A673 (cell line): ENCODE results near the gene AP3S2. TPM values are rescaled to one million over a fixed set of nuclear protein-coding genes. Genes with fewer than 3 reads are reported as not detected.
"Not testable (repeated sequence)": the region's sequence is repeated elsewhere in the genome, so short reads cannot be mapped to it uniquely, and the experiment has no call there.

Experiments used
- BruUV-seq: library from RNA; stranded (reverse); fragments of 400-500 nt; replicated peaks from 2 replicates; lab custom pipeline; 2021; lab: Mats Ljungman, UMichigan
- CTCF ChIA-PET: fragments of 300-600 bp; sonication (Branson Sonifier 250); formaldehyde crosslinking; loops from one replicate; lab custom pipeline; 2022; ENCODE audit warnings: antibody characterized with exemption; lab: Charles Lee
- POLR2A ChIA-PET: fragments of 300-600 bp; sonication (Branson Sonifier 250); formaldehyde crosslinking; loops from one replicate; lab custom pipeline; 2022; ENCODE audit warnings: antibody characterized with exemption; ENCODE audit not compliant: low non-redundant PET; lab: Charles Lee
- DNase-seq: peaks from one replicate; pipeline ENCODE4 v3.0.0-alpha.2; 2015; ENCODE audit warnings: low spot score
- H3K27ac ChIP-seq: fragments of 200-600 bp; sonication (generic); 2 replicates; pipeline ENCODE4 v1.5.1; 2016; ENCODE audit warnings: mixed run types, low read depth, mild to moderate bottlenecking, mixed read lengths, antibody characterized with exemption, low read length; ENCODE audit not compliant: poor library complexity, severe bottlenecking
- H3K27me3 ChIP-seq: fragments of 200-600 bp; sonication (generic); replicated peaks from 2 replicates; pipeline ENCODE4 v1.6.1; 2017; ENCODE audit warnings: mixed run types, low read depth, mild to moderate bottlenecking, mixed read lengths, antibody characterized with exemption, low read length; ENCODE audit not compliant: insufficient read depth, poor library complexity
- H3K36me3 ChIP-seq: fragments of 200-600 bp; sonication (generic); 2 replicates; pipeline ENCODE4 v1.6.1; 2016; ENCODE audit warnings: mixed run types, mild to moderate bottlenecking, mixed read lengths, antibody characterized with exemption, low read length; ENCODE audit not compliant: insufficient read depth, poor library complexity, severe bottlenecking
- H3K4me1 ChIP-seq: fragments of 200-600 bp; sonication (generic); 2 replicates; pipeline ENCODE4 v1.6.1; 2017; ENCODE audit warnings: mixed run types, mild to moderate bottlenecking, mixed read lengths, antibody characterized with exemption, low read length; ENCODE audit not compliant: insufficient read depth, poor library complexity, severe bottlenecking
- H3K4me3 ChIP-seq: fragments of 200-600 bp; sonication (generic); 2 replicates; pipeline ENCODE4 v1.5.1; 2016; ENCODE audit warnings: low read depth, mixed run types, mild to moderate bottlenecking, mixed read lengths, low read length; ENCODE audit not compliant: poor library complexity, severe bottlenecking
- H3K9me3 ChIP-seq: fragments of 200-600 bp; sonication (generic); 2 replicates; pipeline ENCODE4 v1.6.1; 2016; ENCODE audit warnings: mixed run types, low read depth, mild to moderate bottlenecking, mixed read lengths, antibody characterized with exemption, low read length; ENCODE audit not compliant: poor library complexity, severe bottlenecking
- CTCF ChIP-seq: fragments of 300-800, 200-600 bp; sonication (generic); conservative IDR thresholded peaks from 2 replicates; pipeline ENCODE4 v1.5.1; 2017; ENCODE audit warnings: low read depth, mild to moderate bottlenecking, antibody characterized with exemption, low read length, moderate library complexity, mixed read lengths
- EZH2 ChIP-seq: fragments of 200-600 bp; sonication (generic); IDR thresholded peaks from 2 replicates; pipeline ENCODE4 v1.6.1; 2017; ENCODE audit warnings: borderline replicate concordance, low read depth, mild to moderate bottlenecking, mixed read lengths, antibody characterized with exemption, low read length; ENCODE audit not compliant: poor library complexity, severe bottlenecking
- intact Hi-C: fragments of 100-400 bp; cut with micrococcal nuclease; formaldehyde crosslinking; loops from one replicate; pipeline ENCODE4 v1.10.0; 2022; ENCODE audit not compliant: unreplicated experiment
- total RNA-seq: library from RNA; stranded (reverse); gene quantifications from 2 replicates; pipeline ENCODE4 v1.2.3, GENCODE V29; 2021

AP3S2 gene
- total RNA-seq, 1 experiment from 2014 or later = 32.0 TPM

GRCh38 chr15:89836267-89837133 is 57.3 kb downstream of the AP3S2 start:
- DNase-seq = peak; percentile 24
- CTCF ChIA-PET = interaction anchor here (0.6 to 1.3 kb wide), 2 partner anchors 38 to 748 kb away, joined by 3 read pairs; no protein-coding TSS in a partner anchor
- H3K27ac ChIP-seq = peak overlapping the region; percentile 57
- no TSS peak for BruUV-seq
- H3K27me3 ChIP-seq = no peaks in the 10 kb centered on the region
- intact Hi-C loops = no loop called here
- TF ChIP-seq CTCF (no peak), EZH2 (no peak)
- POLR2A ChIA-PET = no interaction called here
- no peaks in the 10 kb centered on the region for H3K4me1 ChIP-seq
- H3K4me3 ChIP-seq = no peak overlapping the region
- no peaks in the 10 kb centered on the region for H3K9me3 ChIP-seq
- H3K36me3 ChIP-seq = peaks cover 22% of the 10 kb centered on the region

DNA sequence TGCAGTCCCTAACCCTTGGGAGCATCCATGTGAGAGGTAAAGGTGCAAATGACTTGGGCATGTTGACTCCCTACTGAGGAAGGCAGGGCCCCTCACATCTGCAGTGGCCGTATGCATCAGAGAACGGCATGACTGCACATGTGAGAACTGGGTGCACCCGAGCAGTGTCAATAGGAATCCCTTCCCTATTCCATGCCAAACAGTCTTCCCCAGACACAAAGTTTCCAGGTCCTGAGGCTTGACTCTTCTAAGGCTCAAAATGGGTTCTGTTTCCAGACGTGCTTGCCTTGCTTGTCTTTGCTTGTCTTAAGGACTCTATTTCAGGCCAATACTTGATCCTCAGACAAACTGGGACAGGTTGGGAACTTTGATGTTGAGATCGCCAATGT is 58.6 kb downstream of the AP3S2 start:
- peaks cover 22% of the 10 kb centered on the region for H3K36me3 ChIP-seq
- TF ChIP-seq CTCF = no peak
- TF ChIP-seq EZH2 = no peak
- H3K27ac ChIP-seq = no peak overlapping the region
- BruUV-seq = no TSS peak
- H3K9me3 ChIP-seq = no peaks in the 10 kb centered on the region
- no peak for DNase-seq
- H3K27me3 ChIP-seq = no peaks in the 10 kb centered on the region
- H3K4me3 ChIP-seq = no peak overlapping the region
- POLR2A ChIA-PET = no interaction called here
- no peaks in the 10 kb centered on the region for H3K4me1 ChIP-seq
- CTCF ChIA-PET = no interaction called here
- intact Hi-C loops = no loop called here

DNA sequence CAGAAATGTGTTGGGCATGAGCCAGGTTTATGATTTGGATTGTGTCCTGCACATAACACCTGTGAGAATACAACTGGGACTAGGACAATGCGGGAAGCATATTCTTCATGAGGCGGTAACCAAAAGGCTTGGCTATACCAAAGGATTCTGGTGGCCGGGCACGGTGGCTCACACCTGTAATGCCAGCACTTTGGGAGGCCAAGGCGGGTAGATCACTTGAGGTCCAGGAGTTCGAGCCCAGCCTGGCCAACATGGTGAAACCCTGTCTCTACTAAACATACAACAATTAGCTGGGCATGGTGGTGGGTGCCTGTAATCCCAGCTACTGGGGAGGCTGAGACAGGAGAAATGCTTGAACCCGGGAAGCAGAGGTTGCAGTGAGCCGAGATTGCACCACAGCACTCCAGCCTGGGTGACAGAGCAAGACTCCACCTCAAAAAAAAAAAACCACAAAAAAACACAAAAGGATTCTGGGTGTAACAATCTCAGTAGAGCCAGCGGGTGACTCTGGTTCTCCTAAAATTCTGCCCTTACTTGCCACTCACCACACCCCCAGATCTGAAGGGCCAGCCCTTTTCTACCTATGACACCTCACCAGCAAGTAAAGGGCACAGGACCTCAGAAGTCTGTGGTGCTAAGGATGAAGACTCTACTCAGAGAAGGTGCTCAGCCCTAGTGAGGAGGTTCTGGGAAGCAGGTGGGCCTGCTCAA is 59.2 kb downstream of the AP3S2 start:
- CTCF ChIA-PET, intact Hi-C loops, H3K27me3 ChIP-seq, H3K9me3 ChIP-seq, H3K4me3 ChIP-seq, POLR2A ChIA-PET, H3K4me1 ChIP-seq, H3K27ac ChIP-seq, DNase-seq: not testable (repeated sequence)
- TSS peak; percentile 29 for BruUV-seq
- H3K36me3 ChIP-seq = peaks cover 22% of the 10 kb centered on the region
